Adipocyte (in vitro differentiated cells): ENCODE results near the gene GPR153.

Source experiments
- DNase-seq: peaks from one replicate; pipeline ENCODE4 v3.0.0-alpha.2; 2015; ENCODE audit warnings: low read depth
- H3K27me3 ChIP-seq: replicated peaks from 2 replicates; pipeline ENCODE4 v1.7.0; 2013; ENCODE audit warnings: mild to moderate bottlenecking, low read length, moderate library complexity; ENCODE audit not compliant: control insufficient read depth, insufficient read depth
- H3K36me3 ChIP-seq: 2 replicates; pipeline ENCODE4 v1.7.0; 2013; ENCODE audit warnings: low read length, mild to moderate bottlenecking, moderate library complexity; ENCODE audit not compliant: control insufficient read depth, insufficient read depth, severe bottlenecking
- H3K4me1 ChIP-seq: 2 replicates; pipeline ENCODE4 v1.7.0; 2013; ENCODE audit warnings: mild to moderate bottlenecking, low read length, moderate library complexity; ENCODE audit not compliant: control insufficient read depth, insufficient read depth
- H3K4me3 ChIP-seq: 2 replicates; pipeline ENCODE4 v1.7.0; 2013; ENCODE audit warnings: mild to moderate bottlenecking, low read length, moderate library complexity
- H3K9ac ChIP-seq: 2 replicates; pipeline ENCODE4 v1.7.0; 2013; ENCODE audit warnings: mild to moderate bottlenecking, low read length, moderate library complexity
- H3K9me3 ChIP-seq: 2 replicates; pipeline ENCODE4 v1.7.0; 2013; ENCODE audit warnings: mild to moderate bottlenecking, low read length, moderate library complexity; ENCODE audit not compliant: control insufficient read depth

GPR153 gene

GRCh38 chr1:6274622-6275139 lies 13.8 kb upstream of the GPR153 start:
- H3K27me3 ChIP-seq = no peaks in the 10 kb centered on the region
- no peak overlapping the region for H3K4me3 ChIP-seq
- peaks cover 12% of the 10 kb centered on the region for H3K4me1 ChIP-seq
- H3K9me3 ChIP-seq = no peaks in the 10 kb centered on the region
- H3K36me3 ChIP-seq = no peaks in the 10 kb centered on the region
- no peak for DNase-seq
- H3K9ac ChIP-seq = no peak overlapping the region

DNA sequence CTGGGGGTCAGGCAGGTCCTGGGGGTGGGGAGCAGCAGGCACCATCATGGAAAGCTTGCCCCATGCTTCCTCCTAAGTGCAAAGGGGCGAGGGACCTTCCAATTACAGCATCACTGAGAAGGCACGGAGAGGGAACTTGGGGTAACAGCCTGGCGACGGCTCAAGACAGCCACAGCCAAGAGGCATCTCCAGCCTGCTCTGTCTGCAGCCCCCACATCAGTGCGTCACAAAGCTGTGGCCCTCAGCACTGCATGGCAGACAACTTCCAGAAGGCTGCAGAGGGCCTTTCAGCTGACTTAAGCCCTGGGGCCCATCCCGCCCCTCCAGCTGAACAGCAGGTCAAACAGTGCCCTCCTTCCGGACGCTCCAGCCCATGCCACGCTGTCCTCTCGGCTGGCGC lies 13.2 kb upstream of the GPR153 start:
- DNase-seq = no peak
- Histone ChIP-seq H3K4me3 (no peak overlapping the region), H3K9ac (no peak overlapping the region), H3K9me3 (no peaks in the 10 kb centered on the region), H3K36me3 (no peaks in the 10 kb centered on the region), H3K4me1 (peaks cover 12% of the 10 kb centered on the region), H3K27me3 (no peaks in the 10 kb centered on the region)

DNA sequence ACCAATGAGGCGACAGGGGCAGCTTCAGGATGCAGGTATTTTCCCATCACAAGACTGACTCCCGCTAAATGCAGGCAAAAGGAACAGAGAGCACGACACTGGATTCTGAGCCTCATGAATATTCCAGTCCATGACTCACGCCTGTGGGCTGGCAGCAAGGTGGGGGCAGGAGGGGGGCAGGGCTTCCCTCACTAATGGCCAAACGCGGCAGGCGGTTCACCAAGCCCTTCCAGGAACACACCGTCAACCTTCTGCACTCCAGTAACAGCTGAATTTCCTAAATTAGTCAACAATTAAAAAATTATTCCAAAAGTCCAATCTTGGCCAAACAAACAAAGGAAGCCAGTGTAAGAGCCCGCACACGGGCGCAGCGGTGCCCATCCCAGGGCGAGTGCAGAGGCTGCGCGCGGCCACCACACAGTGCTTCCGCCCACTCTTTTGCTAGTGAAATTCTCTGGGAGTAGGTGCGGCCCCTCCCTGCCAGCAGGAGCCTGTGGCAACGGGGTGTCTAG lies 12.5 kb upstream of the GPR153 start:
- Histone ChIP-seq H3K9ac (no peak overlapping the region), H3K36me3 (no peaks in the 10 kb centered on the region), H3K27me3 (no peaks in the 10 kb centered on the region), H3K4me3 (no peak overlapping the region), H3K4me1 (peaks cover 12% of the 10 kb centered on the region), H3K9me3 (no peaks in the 10 kb centered on the region)
- peak; percentile 56 for DNase-seq

DNA sequence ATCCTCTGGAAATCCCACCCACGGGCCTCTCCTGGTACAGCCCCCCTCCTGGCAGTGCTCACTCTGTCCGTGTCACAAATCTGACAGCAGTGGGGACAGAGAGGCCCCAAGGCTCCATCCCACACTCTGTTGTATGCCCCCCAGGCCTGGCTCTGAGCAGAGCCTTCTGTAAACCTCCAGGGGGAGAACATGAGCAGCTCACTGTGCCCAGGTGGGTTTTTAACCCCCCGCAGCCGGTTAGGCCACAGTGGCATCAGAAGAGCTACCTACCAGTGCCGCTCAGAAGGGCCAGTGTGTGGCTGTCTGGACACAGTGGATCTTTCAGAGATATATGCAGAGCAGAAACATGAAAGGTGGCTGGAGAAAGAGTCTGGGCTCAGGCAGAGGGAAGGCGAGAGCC lies 12.0 kb upstream of the GPR153 start:
- Histone ChIP-seq H3K9me3 (no peaks in the 10 kb centered on the region), H3K9ac (no peak overlapping the region), H3K36me3 (no peaks in the 10 kb centered on the region), H3K4me1 (peaks cover 12% of the 10 kb centered on the region), H3K27me3 (no peaks in the 10 kb centered on the region), H3K4me3 (no peak overlapping the region)
- no peak for DNase-seq

- Histone ChIP-seq H3K4me3 (no peak overlapping the region), H3K36me3 (no peaks in the 10 kb centered on the region), H3K9me3 (no peaks in the 10 kb centered on the region), H3K27me3 (no peaks in the 10 kb centered on the region), H3K4me1 (peaks cover 15% of the 10 kb centered on the region), H3K9ac (no peak overlapping the region)
- no peak for DNase-seq
Observed at GRCh38 chr1:6272452-6272851, 11.6 kb upstream of the GPR153 start.

DNA sequence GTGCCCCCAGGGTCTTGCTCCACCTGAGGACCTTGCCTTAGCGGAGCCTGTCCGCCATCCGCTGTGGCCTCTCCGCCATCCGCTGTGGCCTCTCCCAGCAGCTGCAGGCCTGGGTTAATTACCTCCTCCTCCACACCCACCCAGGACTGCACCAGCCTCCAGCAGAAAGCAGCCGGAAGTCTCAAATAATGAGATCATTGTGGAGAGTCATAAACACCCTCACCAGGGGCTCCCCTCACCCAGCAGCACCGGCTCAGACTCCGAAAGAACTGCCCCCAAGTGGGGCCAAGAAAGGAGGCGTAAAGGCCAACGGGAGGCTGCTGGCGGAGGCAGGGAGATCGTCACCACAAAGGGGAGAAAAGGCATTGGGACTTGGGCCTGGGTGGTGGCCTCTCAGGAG lies 10.7 kb upstream of the GPR153 start:
- Histone ChIP-seq H3K36me3 (no peaks in the 10 kb centered on the region), H3K4me3 (no peak overlapping the region), H3K4me1 (peaks cover 12% of the 10 kb centered on the region), H3K9me3 (no peaks in the 10 kb centered on the region), H3K27me3 (no peaks in the 10 kb centered on the region), H3K9ac (no peak overlapping the region)
- DNase-seq = no peak

GRCh38 chr1:6271006-6271405 lies 10.1 kb upstream of the GPR153 start:
- Histone ChIP-seq H3K36me3 (no peaks in the 10 kb centered on the region), H3K9me3 (no peaks in the 10 kb centered on the region), H3K27me3 (no peaks in the 10 kb centered on the region), H3K4me3 (no peak overlapping the region), H3K9ac (no peak overlapping the region), H3K4me1 (peaks cover 7% of the 10 kb centered on the region)
- no peak for DNase-seq

- Histone ChIP-seq H3K36me3 (no peaks in the 10 kb centered on the region), H3K9ac (no peak overlapping the region), H3K27me3 (no peaks in the 10 kb centered on the region), H3K4me1 (peaks cover 3% of the 10 kb centered on the region), H3K4me3 (no peak overlapping the region), H3K9me3 (no peaks in the 10 kb centered on the region)
- DNase-seq = no peak
Observed at GRCh38 chr1:6270401-6270800, 9.5 kb upstream of the GPR153 start.

- DNase-seq = no peak
- Histone ChIP-seq H3K4me3 (no peak overlapping the region), H3K36me3 (no peaks in the 10 kb centered on the region), H3K9me3 (no peaks in the 10 kb centered on the region), H3K27me3 (no peaks in the 10 kb centered on the region), H3K4me1 (peaks cover 3% of the 10 kb centered on the region), H3K9ac (no peak overlapping the region)
Observed at GRCh38 chr1:6269720-6270400, 9.0 kb upstream of the GPR153 start.

GRCh38 chr1:6269296-6269695 lies 8.4 kb upstream of the GPR153 start:
- Histone ChIP-seq H3K27me3 (no peaks in the 10 kb centered on the region), H3K4me3 (no peak overlapping the region), H3K9ac (no peak overlapping the region), H3K9me3 (no peaks in the 10 kb centered on the region), H3K4me1 (peaks cover 3% of the 10 kb centered on the region), H3K36me3 (no peaks in the 10 kb centered on the region)
- DNase-seq = no peak

- DNase-seq = no peak
- no peak overlapping the region for H3K4me3 ChIP-seq
- H3K4me1 ChIP-seq = peaks cover 10% of the 10 kb centered on the region
- H3K27me3 ChIP-seq = no peaks in the 10 kb centered on the region
- H3K9ac ChIP-seq = no peak overlapping the region
- H3K36me3 ChIP-seq = no peaks in the 10 kb centered on the region
- no peaks in the 10 kb centered on the region for H3K9me3 ChIP-seq
Observed at GRCh38 chr1:6268415-6268814, 7.5 kb upstream of the GPR153 start.
